Astrocyte of the cerebellum (primary cell): Measurements from ENCODE around the gene TMC4.

ENCODE experiments used
- DNase-seq: peaks from one replicate; pipeline ENCODE4 v3.0.0-alpha.2; 2011; ENCODE audit warnings: low read depth
- H3K4me3 ChIP-seq: 2 replicates; pipeline ENCODE4 v1.5.1; 2011; ENCODE audit warnings: mild to moderate bottlenecking, low read depth, low read length, moderate library complexity
- CTCF ChIP-seq: IDR thresholded peaks from 2 replicates; pipeline ENCODE4 v1.5.1; 2012; ENCODE audit warnings: low read length, low read depth, moderate library complexity, mild to moderate bottlenecking; ENCODE audit errors: missing control alignments
- in situ Hi-C: cut with HindIII; loops from 2 replicates; pipeline ENCODE4 v1.10.0; 2017; ENCODE audit warnings: low sequenced_read_pairs

TMC4 gene

GRCh38 chr19:54152878-54153524 is 20.0 kb downstream of the TMC4 start:
- no peak for DNase-seq
- in situ Hi-C loops, result no loop called here
- no peak overlapping the region for H3K4me3 ChIP-seq
- TF ChIP-seq CTCF, result no peak

GRCh38 chr19:54152267-54152666 is 20.7 kb downstream of the TMC4 start:
- no peak for DNase-seq
- TF ChIP-seq CTCF, result no peak
- H3K4me3 ChIP-seq, result no peak overlapping the region
- in situ Hi-C loops, result no loop called here

GRCh38 chr19:54151362-54152035 is 21.5 kb downstream of the TMC4 start:
- in situ Hi-C loops, result no loop called here
- no peak for DNase-seq
- H3K4me3 ChIP-seq, result no peak overlapping the region
- TF ChIP-seq CTCF, result no peak

- no peak overlapping the region for H3K4me3 ChIP-seq
- in situ Hi-C loops, result no loop called here
- DNase-seq, result no peak
- no peak for TF ChIP-seq CTCF
These were observed 23.7 kb downstream of the TMC4 start for GRCh38 chr19:54149021-54149812.

- no peak overlapping the region for H3K4me3 ChIP-seq
- in situ Hi-C loops, result no loop called here
- no peak for DNase-seq
- TF ChIP-seq CTCF, result no peak
These were observed 24.8 kb downstream of the TMC4 start for GRCh38 chr19:54148158-54148557.

GRCh38 chr19:54147676-54148075 is 25.3 kb downstream of the TMC4 start:
- H3K4me3 ChIP-seq, result no peak overlapping the region
- no peak for DNase-seq
- in situ Hi-C loops, result no loop called here
- no peak for TF ChIP-seq CTCF
